Activated naive CD4-positive, alpha-beta T cell treated with Interleukin-2 at 50 U/mL for 16 hours (primary cell): ENCODE measurements around the gene EGFL7.
"Not testable (repeated sequence)": the region's sequence is repeated elsewhere in the genome, so short reads cannot be mapped to it uniquely, and the experiment has no call there.

Experiments used
- DNase-seq: peaks from one replicate; pipeline ENCODE4 v3.0.0-alpha.2; 2020

Gene EGFL7

GRCh38 chr9:136705564-136705963 is 42.8 kb downstream of the EGFL7 start:
- DNase-seq = no peak

GRCh38 chr9:136707011-136707410 is 44.3 kb downstream of the EGFL7 start:
- no peak for DNase-seq

- no peak for DNase-seq
Measured at GRCh38 chr9:136707849-136708517, 45.3 kb downstream of the EGFL7 start.

GRCh38 chr9:136709454-136710109 is 46.9 kb downstream of the EGFL7 start:
- no peak for DNase-seq

GRCh38 chr9:136710543-136710942 is 47.8 kb downstream of the EGFL7 start:
- DNase-seq = no peak

GRCh38 chr9:136711219-136711648 is 48.5 kb downstream of the EGFL7 start:
- not testable (repeated sequence) for DNase-seq

- DNase-seq = no peak
Measured at GRCh38 chr9:136711751-136712689, 49.3 kb downstream of the EGFL7 start, which contains the start of gene DIPK1B. Gene DIPK1B, plus strand, starts transcription at chr9:136712572. Its CDS starts 94 bp downstream, at chr9:136712666.

- no peak for DNase-seq
Measured at GRCh38 chr9:136712690-136713544, 50.2 kb downstream of the EGFL7 start.

GRCh38 chr9:136713550-136713949 is 50.8 kb downstream of the EGFL7 start:
- DNase-seq = no peak

- DNase-seq = no peak
Measured at GRCh38 chr9:136714096-136714892, 51.6 kb downstream of the EGFL7 start.

- no peak for DNase-seq
Measured at GRCh38 chr9:136714893-136715274, 52.2 kb downstream of the EGFL7 start.

GRCh38 chr9:136717399-136717798 is 54.7 kb downstream of the EGFL7 start:
- DNase-seq = no peak

GRCh38 chr9:136718345-136719194 is 55.9 kb downstream of the EGFL7 start:
- DNase-seq = no peak

GRCh38 chr9:136719195-136719880 is 56.6 kb downstream of the EGFL7 start:
- no peak for DNase-seq

- DNase-seq = no peak
Measured at GRCh38 chr9:136720251-136720897, 57.7 kb downstream of the EGFL7 start.

GRCh38 chr9:136720898-136721338 is 58.2 kb downstream of the EGFL7 start:
- no peak for DNase-seq

- no peak for DNase-seq
Measured at GRCh38 chr9:136721339-136722092, 58.8 kb downstream of the EGFL7 start.
